Neural progenitor cell (in vitro differentiated cells): ENCODE measurements around the gene TRIM50. TPM values are rescaled to one million over a fixed set of nuclear protein-coding genes. Genes with fewer than 3 reads are reported as not detected.
"Not testable (repeated sequence)": the region's sequence is repeated elsewhere in the genome, so short reads cannot be mapped to it uniquely, and the experiment has no call there.

ENCODE experiments used
- DNase-seq: peaks from one replicate; pipeline ENCODE4 v3.0.0-alpha.2; 2016; ENCODE audit warnings: low spot score
- H2AFZ ChIP-seq: fragments of 200-600 bp; sonication (generic); replicated peaks from 2 replicates; pipeline ENCODE4 v1.6.1; 2016; ENCODE audit warnings: antibody characterized with exemption
- H3F3A ChIP-seq: fragments of 200-600 bp; sonication (generic); 2 replicates; pipeline ENCODE4 v1.6.1; 2016; ENCODE audit warnings: antibody characterized with exemption, low read depth
- H3K27ac ChIP-seq: fragments of 200-600 bp; sonication (generic); 2 replicates; pipeline ENCODE4 v1.5.1; 2016; ENCODE audit warnings: mild to moderate bottlenecking
- H3K27me3 ChIP-seq: fragments of 200-600 bp; sonication (generic); 2 replicates; pipeline ENCODE4 v1.6.1; 2016; ENCODE audit warnings: mild to moderate bottlenecking, moderate library complexity
- H3K36me3 ChIP-seq: fragments of 200-600 bp; sonication (generic); 2 replicates; pipeline ENCODE4 v1.5.1; 2016
- H3K4me1 ChIP-seq: fragments of 200-600 bp; sonication (generic); 2 replicates; pipeline ENCODE4 v1.6.1; 2016; ENCODE audit warnings: mixed run types
- H3K4me2 ChIP-seq: fragments of 200-600 bp; sonication (generic); 2 replicates; pipeline ENCODE4 v1.6.1; 2016
- H3K4me3 ChIP-seq: fragments of 200-600 bp; sonication (generic); 2 replicates; pipeline ENCODE4 v1.5.1; 2016
- H3K79me2 ChIP-seq: fragments of 200-600 bp; sonication (generic); 2 replicates; pipeline ENCODE4 v1.6.1; 2016; ENCODE audit warnings: low read depth
- H3K9ac ChIP-seq: fragments of 200-600 bp; sonication (generic); 2 replicates; pipeline ENCODE4 v1.6.1; 2016
- H3K9me3 ChIP-seq: fragments of 200-600 bp; sonication (generic); 2 replicates; pipeline ENCODE4 v1.5.1; 2016; ENCODE audit warnings: low read depth
- H4K20me1 ChIP-seq: fragments of 200-600 bp; sonication (generic); 2 replicates; pipeline ENCODE4 v1.6.1; 2016; ENCODE audit warnings: low read depth
- H3K27ac Mint-ChIP-seq: 3 replicates; pipeline ENCODE4 v1.8.0; 2021; ENCODE audit warnings: mixed read lengths
- H3K27me3 Mint-ChIP-seq: 2 replicates; pipeline ENCODE4 v1.8.0; 2022; ENCODE audit warnings: low read depth, mild to moderate bottlenecking, inconsistent platforms, moderate library complexity, mixed read lengths; ENCODE audit not compliant: insufficient read depth
- H3K36me3 Mint-ChIP-seq: 3 replicates; pipeline ENCODE4 v1.8.0; 2021; ENCODE audit warnings: mixed read lengths
- H3K4me1 Mint-ChIP-seq: 3 replicates; pipeline ENCODE4 v1.8.0; 2021; ENCODE audit warnings: mixed read lengths
- H3K4me3 Mint-ChIP-seq: 3 replicates; pipeline ENCODE4 v1.8.0; 2021; ENCODE audit warnings: mild to moderate bottlenecking, moderate library complexity, mixed read lengths
- H3K9me3 Mint-ChIP-seq: 3 replicates; pipeline ENCODE4 v1.8.0; 2020; ENCODE audit warnings: mixed read lengths
- CTCF ChIP-seq: fragments of 200-600 bp; sonication (generic); IDR thresholded peaks from 2 replicates; pipeline ENCODE4 v1.5.1; 2017; ENCODE audit warnings: antibody characterized with exemption, mild to moderate bottlenecking
- EZH2 ChIP-seq: fragments of 200-600 bp; sonication (generic); IDR thresholded peaks from 2 replicates; pipeline ENCODE4 v1.6.1; 2017; ENCODE audit warnings: antibody characterized with exemption, mild to moderate bottlenecking, moderate library complexity
- EZH2phosphoT487 ChIP-seq: fragments of 200-600 bp; sonication (generic); IDR thresholded peaks from 2 replicates; pipeline ENCODE4 v1.6.1; 2017; ENCODE audit warnings: antibody characterized with exemption
- total RNA-seq: library from RNA; depleted of rRNA; stranded (reverse); fragments of >200 nt; gene quantifications from 2 replicates; pipeline ENCODE4 v1.2.3, GENCODE V29; 2015; ENCODE audit warnings: low replicate concordance

TRIM50 gene
- total RNA-seq, 1 donor from 2014 or later: not detected

- H3K27me3 Mint-ChIP-seq: peaks cover 3% of the 10 kb centered on the region
- no peaks in the 10 kb centered on the region for H3K9me3 Mint-ChIP-seq
- H3K9me3 ChIP-seq: no peaks in the 10 kb centered on the region
- peaks cover 6% of the 10 kb centered on the region for H3K4me1 ChIP-seq
- H3K4me2 ChIP-seq: peak overlapping the region; percentile 91
- peaks cover 2% of the 10 kb centered on the region for H3K36me3 Mint-ChIP-seq
- peak overlapping the region; percentile 91 for H2AFZ ChIP-seq
- peaks cover 14% of the 10 kb centered on the region for H3K4me1 Mint-ChIP-seq
- peak; percentile 38 for DNase-seq
- H3K27ac Mint-ChIP-seq: no peak overlapping the region
- H3F3A ChIP-seq: no peaks in the 10 kb centered on the region
- H3K79me2 ChIP-seq: peaks cover 22% of the 10 kb centered on the region
- no peaks in the 10 kb centered on the region for H4K20me1 ChIP-seq
- H3K27ac ChIP-seq: no peak overlapping the region
- H3K9ac ChIP-seq: peak overlapping the region; percentile 6
- no peaks in the 10 kb centered on the region for H3K36me3 ChIP-seq
- TF ChIP-seq CTCF (no peak), EZH2 (no peak), EZH2phosphoT487 (no peak)
- H3K4me3 Mint-ChIP-seq: peak overlapping the region; percentile 94
- no peaks in the 10 kb centered on the region for H3K27me3 ChIP-seq
- H3K4me3 ChIP-seq: peak overlapping the region; percentile 63
Measured at GRCh38 chr7:73308074-73308664, 19.7 kb downstream of the TRIM50 start.

GRCh38 chr7:73307436-73307835 lies 20.4 kb downstream of the TRIM50 start:
- peaks cover 14% of the 10 kb centered on the region for H3K4me1 Mint-ChIP-seq
- H3F3A ChIP-seq: no peaks in the 10 kb centered on the region
- no peak for DNase-seq
- no peaks in the 10 kb centered on the region for H3K36me3 ChIP-seq
- peaks cover 6% of the 10 kb centered on the region for H3K4me1 ChIP-seq
- H2AFZ ChIP-seq: no peak overlapping the region
- H3K4me3 ChIP-seq: peak overlapping the region; percentile 63
- H3K4me2 ChIP-seq: peak overlapping the region; percentile 91
- peaks cover 3% of the 10 kb centered on the region for H3K27me3 Mint-ChIP-seq
- peaks cover 2% of the 10 kb centered on the region for H3K36me3 Mint-ChIP-seq
- TF ChIP-seq EZH2 (no peak), EZH2phosphoT487 (no peak), CTCF (no peak)
- peak overlapping the region; percentile 94 for H3K4me3 Mint-ChIP-seq
- no peak overlapping the region for H3K9ac ChIP-seq
- no peak overlapping the region for H3K27ac ChIP-seq
- H3K9me3 Mint-ChIP-seq: no peaks in the 10 kb centered on the region
- no peaks in the 10 kb centered on the region for H3K27me3 ChIP-seq
- H3K79me2 ChIP-seq: peaks cover 22% of the 10 kb centered on the region
- no peak overlapping the region for H3K27ac Mint-ChIP-seq
- H4K20me1 ChIP-seq: no peaks in the 10 kb centered on the region
- H3K9me3 ChIP-seq: no peaks in the 10 kb centered on the region

- H3K36me3 Mint-ChIP-seq: not testable (repeated sequence)
Measured at GRCh38 chr7:73304612-73305387, 23.1 kb downstream of the TRIM50 start.

GRCh38 chr7:73304071-73304470 lies 23.8 kb downstream of the TRIM50 start:
- Histone ChIP-seq H3K4me1 (peaks cover 6% of the 10 kb centered on the region), H3K27me3 (no peaks in the 10 kb centered on the region), H3K4me3 (no peak overlapping the region), H4K20me1 (no peaks in the 10 kb centered on the region), H2AFZ (no peak overlapping the region), H3K27ac (no peak overlapping the region), H3K79me2 (peaks cover 21% of the 10 kb centered on the region), H3F3A (no peaks in the 10 kb centered on the region), H3K4me2 (no peak overlapping the region), H3K9ac (no peak overlapping the region), H3K36me3 (no peaks in the 10 kb centered on the region), H3K9me3 (no peaks in the 10 kb centered on the region)
- DNase-seq: no peak
- Mint-ChIP-seq H3K27ac (no peak overlapping the region), H3K9me3 (no peaks in the 10 kb centered on the region), H3K4me3 (no peak overlapping the region), H3K4me1 (peaks cover 11% of the 10 kb centered on the region), H3K27me3 (peaks cover 2% of the 10 kb centered on the region), H3K36me3 (peaks cover 2% of the 10 kb centered on the region)
- no peak for TF ChIP-seq EZH2phosphoT487
- no peak for TF ChIP-seq CTCF
- no peak for TF ChIP-seq EZH2

More at GRCh38 chr7:73304612-73305387, 23.1 kb downstream of the TRIM50 start:
- H3K27ac Mint-ChIP-seq, H3K4me1 ChIP-seq, H3K9ac ChIP-seq, H3K27me3 Mint-ChIP-seq, H3F3A ChIP-seq, H3K9me3 ChIP-seq, H3K27me3 ChIP-seq, H3K4me3 Mint-ChIP-seq, H3K4me3 ChIP-seq, H2AFZ ChIP-seq, H3K9me3 Mint-ChIP-seq, H3K4me2 ChIP-seq, H3K27ac ChIP-seq, H3K36me3 ChIP-seq, DNase-seq, H4K20me1 ChIP-seq: not testable (repeated sequence)
- H3K4me1 Mint-ChIP-seq: peaks cover 14% of the 10 kb centered on the region
- H3K79me2 ChIP-seq: peaks cover 22% of the 10 kb centered on the region
